Measurements from ENCODE around the gene ZNF425.

Gene ZNF425

GRCh38 chr7:149136118-149136517 is 10.0 kb upstream of the ZNF425 start:
- TF ChIP-seq CTCF (IDR thresholded peaks at IDR 0.05; ENCODE audit: low read depth, low read length) = no peak
- in situ Hi-C loops (cut with HindIII; ENCODE audit: low sequenced_read_pairs) = no loop called here
- no peak overlapping the region for H3K4me3 ChIP-seq (ENCODE audit: low read depth, low read length)

GRCh38 chr7:149133028-149133710 is 7.0 kb upstream of the ZNF425 start:
- no peak overlapping the region for H3K4me3 ChIP-seq (ENCODE audit: low read depth, low read length)

More at GRCh38 chr7:149136118-149136517, 10.0 kb upstream of the ZNF425 start:
- DNase-seq (ENCODE audit: low read depth, low spot score) = no peak

GRCh38 chr7:149130572-149131198 is 4.6 kb upstream of the ZNF425 start:
- H3K4me3 ChIP-seq (ENCODE audit: low read depth, low read length) = no peak overlapping the region
- TF ChIP-seq CTCF (IDR thresholded peaks at IDR 0.05; ENCODE audit: low read depth, low read length) = no peak
- in situ Hi-C loops (cut with HindIII; ENCODE audit: low sequenced_read_pairs) = no loop called here

More at GRCh38 chr7:149133028-149133710, 7.0 kb upstream of the ZNF425 start:
- in situ Hi-C loops (cut with HindIII; ENCODE audit: low sequenced_read_pairs) = no loop called here
- no peak for DNase-seq (ENCODE audit: low read depth, low spot score)
- no peak for TF ChIP-seq CTCF (IDR thresholded peaks at IDR 0.05; ENCODE audit: low read depth, low read length)

GRCh38 chr7:149126662-149127266 is 640 bp upstream of the ZNF425 start:
- TF ChIP-seq CTCF (IDR thresholded peaks at IDR 0.05; ENCODE audit: low read depth, low read length) = no peak
- in situ Hi-C loops (cut with HindIII; ENCODE audit: low sequenced_read_pairs) = no loop called here

More at GRCh38 chr7:149130572-149131198, 4.6 kb upstream of the ZNF425 start:
- no peak for DNase-seq (ENCODE audit: low read depth, low spot score)

GRCh38 chr7:149125189-149125862 is 798 bp downstream of the ZNF425 start:
- no peak for TF ChIP-seq CTCF (IDR thresholded peaks at IDR 0.05; ENCODE audit: low read depth, low read length)
- DNase-seq (ENCODE audit: low read depth, low spot score) = peak; percentile 17
- in situ Hi-C loops (cut with HindIII; ENCODE audit: low sequenced_read_pairs) = no loop called here

More at GRCh38 chr7:149126662-149127266, 640 bp upstream of the ZNF425 start:
- peak; percentile 42 for DNase-seq (ENCODE audit: low read depth, low spot score)
- peak overlapping the region; percentile 75 for H3K4me3 ChIP-seq (ENCODE audit: low read depth, low read length)

GRCh38 chr7:149109969-149110368 is 16.2 kb downstream of the ZNF425 start:
- no peak overlapping the region for H3K4me3 ChIP-seq (ENCODE audit: low read depth, low read length)
- DNase-seq (ENCODE audit: low read depth, low spot score) = no peak
- no peak for TF ChIP-seq CTCF (IDR thresholded peaks at IDR 0.05; ENCODE audit: low read depth, low read length)
- in situ Hi-C loops (cut with HindIII; ENCODE audit: low sequenced_read_pairs) = no loop called here

More at GRCh38 chr7:149125189-149125862, 798 bp downstream of the ZNF425 start:
- H3K4me3 ChIP-seq (ENCODE audit: low read depth, low read length) = peak overlapping the region; percentile 75

Measured in astrocyte of the spinal cord (primary cell).